Mammary epithelial cell (primary cell): Measurements from ENCODE around the gene NEU3.
"Not testable (repeated sequence)": the region's sequence is repeated elsewhere in the genome, so short reads cannot be mapped to it uniquely, and the experiment has no call there.

ENCODE experiments used
- CTCF ChIP-seq, 2 donors: IDR thresholded peaks in 1 of 2; conservative IDR thresholded peaks in 1 of 2; 2 replicates each; pipeline ENCODE4 v1.5.1; 2011 to 2012; ENCODE audit warnings: inconsistent platforms in 2 of 2, low read length in 2 of 2, mild to moderate bottlenecking in 2 of 2, control low read depth in 1 of 2, low read depth in 1 of 2; ENCODE audit not compliant: insufficient read depth in 1 of 2; ENCODE audit errors: extremely low read depth in 1 of 2
- EZH2 ChIP-seq: IDR thresholded peaks from 2 replicates; pipeline ENCODE4 v1.6.1; 2012; ENCODE audit warnings: low read length, inconsistent platforms, borderline replicate concordance

- not testable (repeated sequence) for TF ChIP-seq CTCF (conservative IDR thresholded peaks at IDR 0.05 in 1 of 2, IDR thresholded peaks at IDR 0.05 in 1 of 2; ENCODE audit: extremely low read depth in 1 of 2, insufficient read depth in 1 of 2, low read depth in 1 of 2, low read length in 2 of 2); EZH2
Observed at GRCh38 chr11:74960128-74960527, 28.6 kb upstream of the NEU3 start.
